Adrenal gland (tissue), 5 donors: Measurements from ENCODE around the gene ACSS2.

Experiments
- POLR2A ChIP-seq, 2 donors: fragments of 450-650 bp; IDR thresholded peaks; one replicate each; pipeline ENCODE4 v1.6.1; 2017; ENCODE audit warnings: antibody characterized with exemption in 2 of 2, mild to moderate bottlenecking in 2 of 2, moderate library complexity in 1 of 2
- TF ChIP-seq, protein P1 (sequence below), 6 experiments: fragments of 450-650 bp in 4 of 6; fragments of 200-600 bp in 2 of 6; sonication (generic) in 1 of 6; IDR thresholded peaks; 1 replicate in 5 of 6; 2 replicates in 1 of 6; pipeline versions ENCODE4 v1.5.1 to v1.8.0; 2016 to 2021; ENCODE audit warnings: antibody characterized with exemption in 6 of 6, mild to moderate bottlenecking in 2 of 6, moderate library complexity in 1 of 6
- donor health status: DM: no; HTN: no; CAD: no.

DNA sequence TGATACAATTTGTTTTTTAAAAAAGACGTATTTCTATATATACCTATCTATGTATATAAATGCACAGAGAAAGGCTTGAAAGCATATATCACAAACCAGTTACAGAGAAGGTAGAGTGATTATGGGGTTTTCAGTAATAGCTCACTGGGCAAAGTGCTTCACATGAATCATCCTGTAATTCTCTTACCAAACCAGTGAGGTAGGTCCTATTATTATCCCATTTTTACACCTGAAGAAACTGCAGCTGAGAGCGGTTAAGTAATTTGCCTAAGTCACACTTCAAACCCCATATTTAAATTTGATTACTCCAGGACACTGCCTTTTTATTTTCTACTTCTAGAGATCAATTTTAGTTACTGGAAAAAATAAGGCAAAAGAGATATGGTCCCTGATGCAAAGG, 74.8 kb downstream of the ACSS2 start:
- TF ChIP-seq, protein P1, sequence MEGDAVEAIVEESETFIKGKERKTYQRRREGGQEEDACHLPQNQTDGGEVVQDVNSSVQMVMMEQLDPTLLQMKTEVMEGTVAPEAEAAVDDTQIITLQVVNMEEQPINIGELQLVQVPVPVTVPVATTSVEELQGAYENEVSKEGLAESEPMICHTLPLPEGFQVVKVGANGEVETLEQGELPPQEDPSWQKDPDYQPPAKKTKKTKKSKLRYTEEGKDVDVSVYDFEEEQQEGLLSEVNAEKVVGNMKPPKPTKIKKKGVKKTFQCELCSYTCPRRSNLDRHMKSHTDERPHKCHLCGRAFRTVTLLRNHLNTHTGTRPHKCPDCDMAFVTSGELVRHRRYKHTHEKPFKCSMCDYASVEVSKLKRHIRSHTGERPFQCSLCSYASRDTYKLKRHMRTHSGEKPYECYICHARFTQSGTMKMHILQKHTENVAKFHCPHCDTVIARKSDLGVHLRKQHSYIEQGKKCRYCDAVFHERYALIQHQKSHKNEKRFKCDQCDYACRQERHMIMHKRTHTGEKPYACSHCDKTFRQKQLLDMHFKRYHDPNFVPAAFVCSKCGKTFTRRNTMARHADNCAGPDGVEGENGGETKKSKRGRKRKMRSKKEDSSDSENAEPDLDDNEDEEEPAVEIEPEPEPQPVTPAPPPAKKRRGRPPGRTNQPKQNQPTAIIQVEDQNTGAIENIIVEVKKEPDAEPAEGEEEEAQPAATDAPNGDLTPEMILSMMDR (IDR thresholded peaks at IDR 0.05) = no peak
- TF ChIP-seq POLR2A (IDR thresholded peaks at IDR 0.05) = no peak
